Activated naive CD4-positive, alpha-beta T cell treated with anti-CD3 and anti-CD28 coated beads, Interleukin-2, amount 50 U/mL, for 72 hours (primary cell): ENCODE data around the gene ATP6AP1. TPM values are rescaled to one million over a fixed set of nuclear protein-coding genes. Genes with fewer than 3 reads are reported as not detected.
"Not testable (repeated sequence)": the region's sequence is repeated elsewhere in the genome, so short reads cannot be mapped to it uniquely, and the experiment has no call there.

ENCODE experiments used
- ATAC-seq, 2 donors: fragments of 150-1000 bp; cut with Tn5 transposase; 2 replicates each; pipeline ENCODE4 v1.10.0; 2021; ENCODE audit warnings: mild to moderate bottlenecking in 2 of 2, moderate library complexity in 2 of 2
- DNase-seq, 2 donors: peaks; one replicate each; pipeline ENCODE4 v3.0.0; 2021 to 2022; ENCODE audit warnings: low spot score in 2 of 2
- H3K27ac Mint-ChIP-seq, 2 donors: one replicate each; pipeline ENCODE4 v1.8.0; 2022; ENCODE audit warnings: mild to moderate bottlenecking in 2 of 2, mixed read lengths in 2 of 2
- H3K36me3 Mint-ChIP-seq, 2 donors: one replicate each; pipeline ENCODE4 v1.8.0; 2022; ENCODE audit warnings: mixed read lengths in 2 of 2
- H3K9me3 Mint-ChIP-seq, 2 donors: one replicate each; pipeline ENCODE4 v1.8.0; 2022; ENCODE audit warnings: mixed read lengths in 2 of 2
- total RNA-seq, 2 donors: library from RNA; stranded (reverse); gene quantifications; one replicate each; pipeline ENCODE4 v1.2.3, GENCODE V29; 2022

The ATP6AP1 gene
- total RNA-seq, result 10 to 100 TPM; 26.9 to 44.5 TPM

GRCh38 chrX:154428176-154429171 is at the start of gene ATP6AP1:
Gene ATP6AP1 (plus strand): TSS chrX:154428677. CDS start chrX:154428693, 16 bp downstream.
- peak within 1 kb of the TSS; percentile 24 to 77 for H3K27ac Mint-ChIP-seq
- DNase-seq, result peak; percentile 85 to 93
- no peaks in the 10 kb centered on the region for H3K36me3 Mint-ChIP-seq
- H3K9me3 Mint-ChIP-seq, result no peaks in the 10 kb centered on the region
- peak; percentile 99 for ATAC-seq

DNA sequence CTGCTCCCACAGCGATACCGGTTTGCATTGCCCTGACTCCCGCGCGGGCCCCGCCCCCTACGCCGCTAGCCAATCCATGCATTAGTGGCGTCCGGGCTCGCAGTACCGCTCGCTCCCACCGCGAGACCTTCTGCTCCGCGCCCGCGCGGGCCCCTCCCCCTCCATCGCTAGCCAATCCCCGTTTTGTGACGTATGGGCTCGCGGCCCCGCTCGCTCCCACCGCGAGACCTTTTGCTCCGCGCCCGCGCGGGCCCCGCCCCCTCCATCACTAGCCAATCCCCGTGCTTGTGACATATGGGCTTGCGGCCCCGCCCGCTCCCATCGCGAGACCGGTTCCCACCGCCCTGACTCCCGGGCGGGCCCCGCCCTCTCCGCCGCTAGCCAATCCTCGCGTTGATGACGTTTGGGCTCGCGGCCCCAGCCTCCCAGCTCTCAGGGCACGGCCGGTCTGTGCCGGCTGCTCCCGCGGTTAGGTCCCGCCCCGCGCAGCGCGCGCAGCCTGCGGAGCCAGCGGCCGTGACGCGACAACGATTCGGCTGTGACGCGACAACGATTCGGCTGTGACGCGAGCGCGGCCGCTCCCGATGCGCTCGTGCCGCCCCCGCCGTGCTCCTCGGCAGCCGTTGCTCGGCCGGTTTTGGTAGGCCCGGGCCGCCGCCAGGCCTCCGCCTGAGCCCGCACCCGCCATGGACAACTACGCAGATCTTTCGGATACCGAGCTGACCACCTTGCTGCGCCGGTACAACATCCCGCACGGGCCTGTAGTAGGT is 49.5 kb upstream of the ATP6AP1 start, which contains the start of gene EMD:
EMD (plus strand) TSS at position 497 of the 770 bp plus-strand sequence; CDS start at position 687, 190 bp downstream.
- Mint-ChIP-seq H3K27ac (peak within 1 kb of the TSS; percentile 91 to 97), H3K36me3 (peaks cover 8 to 13% of the 10 kb centered on the region in 2 donors), H3K9me3 (no peaks in the 10 kb centered on the region)
- ATAC-seq (peak; percentile 86), DNase-seq (peak; percentile 90 to 98)

DNA sequence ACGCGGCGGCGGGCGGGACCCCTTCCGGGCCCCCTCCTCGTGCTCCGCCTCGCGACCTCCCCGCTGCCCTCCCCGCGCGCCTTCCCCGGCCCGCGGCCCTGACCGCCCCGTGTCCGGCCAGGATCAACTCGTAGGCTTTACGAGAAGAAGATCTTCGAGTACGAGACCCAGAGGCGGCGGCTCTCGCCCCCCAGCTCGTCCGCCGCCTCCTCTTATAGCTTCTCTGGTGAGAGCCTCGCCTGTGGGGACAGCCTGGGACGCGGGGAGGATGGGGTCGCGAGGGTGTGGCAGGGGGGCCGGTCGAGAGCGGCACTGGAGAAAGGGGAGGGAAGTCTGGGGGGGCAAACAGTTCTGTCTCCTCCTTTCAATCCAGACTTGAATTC is 48.9 kb upstream of the ATP6AP1 start:
- Mint-ChIP-seq H3K36me3 (peaks cover 8 to 13% of the 10 kb centered on the region in 2 donors), H3K9me3 (no peaks in the 10 kb centered on the region), H3K27ac (peak overlapping the region; percentile 91 to 97)
- no peak for DNase-seq
- no peak for ATAC-seq

DNA sequence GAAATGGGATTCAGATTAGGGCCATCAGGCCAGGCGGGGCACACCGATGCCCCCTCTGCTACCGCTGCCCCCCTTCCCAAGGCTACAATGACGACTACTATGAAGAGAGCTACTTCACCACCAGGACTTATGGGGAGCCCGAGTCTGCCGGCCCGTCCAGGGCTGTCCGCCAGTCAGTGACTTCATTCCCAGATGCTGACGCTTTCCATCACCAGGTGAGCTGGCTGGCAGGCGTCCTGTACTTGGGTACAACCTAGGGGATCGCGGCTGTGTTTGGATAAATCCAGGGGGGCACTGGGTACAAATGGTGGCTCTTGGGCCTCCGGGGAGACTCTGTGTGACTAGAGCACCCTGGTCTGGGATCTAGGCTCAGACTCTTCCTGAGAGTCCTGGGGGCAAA is 48.3 kb upstream of the ATP6AP1 start:
- H3K9me3 Mint-ChIP-seq, result no peaks in the 10 kb centered on the region
- DNase-seq, result no peak
- no peak for ATAC-seq
- H3K36me3 Mint-ChIP-seq, result peaks cover 8 to 13% of the 10 kb centered on the region in 2 donors
- peak overlapping the region; percentile 91 to 97 for H3K27ac Mint-ChIP-seq

DNA sequence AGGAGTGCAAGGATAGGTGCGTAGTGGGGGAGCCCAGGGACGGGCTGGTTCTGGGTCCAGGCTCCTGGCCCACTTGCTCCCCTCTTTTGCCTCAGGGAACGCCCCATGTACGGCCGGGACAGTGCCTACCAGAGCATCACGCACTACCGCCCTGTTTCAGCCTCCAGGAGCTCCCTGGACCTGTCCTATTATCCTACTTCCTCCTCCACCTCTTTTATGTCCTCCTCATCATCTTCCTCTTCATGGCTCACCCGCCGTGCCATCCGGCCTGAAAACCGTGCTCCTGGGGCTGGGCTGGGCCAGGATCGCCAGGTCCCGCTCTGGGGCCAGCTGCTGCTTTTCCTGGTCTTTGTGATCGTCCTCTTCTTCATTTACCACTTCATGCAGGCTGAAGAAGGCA is 47.7 kb upstream of the ATP6AP1 start:
- Mint-ChIP-seq H3K27ac (peak overlapping the region; percentile 82 to 91), H3K36me3 (peaks cover 8 to 13% of the 10 kb centered on the region in 2 donors), H3K9me3 (no peaks in the 10 kb centered on the region)
- DNase-seq, result no peak
- no peak for ATAC-seq

GRCh38 chrX:154381271-154381670 is 47.2 kb upstream of the ATP6AP1 start:
- Mint-ChIP-seq H3K9me3 (no peaks in the 10 kb centered on the region), H3K27ac (peak overlapping the region in 1 of 2 donors; percentile 91), H3K36me3 (peaks cover 8 to 13% of the 10 kb centered on the region in 2 donors)
- no peak for ATAC-seq
- no peak for DNase-seq

GRCh38 chrX:154382483-154383069 is 45.9 kb upstream of the ATP6AP1 start:
- no peak for ATAC-seq
- H3K27ac Mint-ChIP-seq, result no peak overlapping the region

DNA sequence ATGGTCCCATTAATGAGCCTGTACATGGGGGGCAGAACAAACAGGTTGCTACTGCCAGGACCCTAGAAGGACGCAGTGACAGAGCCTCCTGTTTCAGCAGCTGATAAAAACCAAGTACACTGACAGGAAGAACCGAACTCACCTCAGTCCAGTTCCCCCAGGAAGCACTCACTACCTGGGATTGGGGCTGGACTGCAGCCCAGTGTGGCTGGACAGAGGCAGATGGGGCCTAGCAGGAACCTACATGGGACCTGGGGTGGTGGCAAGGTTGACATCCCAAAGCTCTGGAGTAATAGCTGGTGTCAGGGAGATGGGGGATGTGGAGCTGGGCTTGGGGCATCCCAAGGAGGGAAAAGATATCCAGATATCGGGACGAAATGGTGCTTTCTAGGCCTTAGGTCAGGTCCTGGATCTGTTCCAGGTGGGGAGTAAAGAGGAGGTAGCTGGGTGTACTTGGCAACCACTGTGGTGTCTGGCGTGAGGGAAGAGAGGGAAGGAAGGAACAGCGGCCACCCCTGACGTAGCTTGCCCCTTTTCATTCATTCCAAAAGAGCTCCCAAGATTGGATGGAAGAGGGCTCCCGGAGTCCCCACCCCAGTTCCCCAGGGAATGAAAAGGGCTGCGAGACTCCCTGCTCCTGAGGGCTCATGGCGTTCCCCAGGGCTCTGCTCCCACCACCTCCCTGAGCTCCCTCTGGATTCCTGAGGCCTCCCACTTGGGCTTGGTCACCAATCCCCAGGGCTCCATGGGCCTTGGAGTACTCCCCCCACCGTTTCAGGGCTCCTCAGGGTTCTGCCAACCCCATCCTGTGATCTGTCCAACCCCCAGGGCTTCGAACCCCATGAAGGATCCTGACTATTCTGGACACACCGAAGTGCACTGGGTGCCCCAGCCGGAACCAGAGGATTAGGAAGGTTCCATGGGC is 44.9 kb upstream of the ATP6AP1 start:
- no peak for DNase-seq
- H3K27ac Mint-ChIP-seq, result peak overlapping the region in 1 of 2 donors; percentile 39
- H3K36me3 Mint-ChIP-seq, result peaks cover 8 to 13% of the 10 kb centered on the region in 2 donors
- no peaks in the 10 kb centered on the region for H3K9me3 Mint-ChIP-seq
- no peak for ATAC-seq

More at GRCh38 chrX:154382483-154383069, 45.9 kb upstream of the ATP6AP1 start:
- Mint-ChIP-seq H3K36me3 (peaks cover 8 to 13% of the 10 kb centered on the region in 2 donors), H3K9me3 (no peaks in the 10 kb centered on the region)
- DNase-seq, result no peak

DNA sequence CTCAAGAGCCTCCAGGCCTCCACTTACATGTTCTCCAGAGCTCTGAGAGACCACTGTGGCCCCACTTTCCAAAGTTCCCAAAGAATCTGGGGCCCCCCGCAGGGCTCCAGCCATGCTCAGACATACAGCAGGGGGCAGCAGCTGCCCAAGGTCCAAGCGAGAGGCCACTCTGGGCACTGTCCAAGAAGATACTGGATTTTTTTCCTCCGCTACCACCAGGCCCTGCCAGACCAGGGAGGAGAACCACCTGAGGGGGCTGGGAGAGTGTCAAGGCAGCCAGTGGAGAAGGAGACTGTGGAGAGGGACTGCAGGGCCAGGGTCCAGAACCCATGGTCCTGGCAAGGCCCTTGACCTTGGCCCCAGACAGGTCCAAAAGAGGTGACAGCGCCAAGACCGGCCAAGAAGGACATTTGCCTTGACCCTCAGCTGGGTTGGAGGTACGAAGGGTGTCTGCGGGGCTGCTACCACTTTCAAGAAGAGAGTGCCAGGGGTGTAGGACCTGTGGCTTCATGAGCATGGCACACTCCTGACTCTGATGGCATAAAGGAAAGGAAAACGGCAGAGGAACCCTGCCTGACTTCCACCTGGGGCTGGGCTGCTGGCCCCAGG is 44.1 kb upstream of the ATP6AP1 start:
- Mint-ChIP-seq H3K27ac (peak overlapping the region in 1 of 2 donors; percentile 39), H3K9me3 (no peaks in the 10 kb centered on the region), H3K36me3 (peaks cover 8 to 13% of the 10 kb centered on the region in 2 donors)
- DNase-seq (no peak), ATAC-seq (no peak)

- ATAC-seq, result peak; percentile 47
- not testable (repeated sequence) for H3K36me3 Mint-ChIP-seq, H3K27ac Mint-ChIP-seq, H3K9me3 Mint-ChIP-seq, DNase-seq
Observed at GRCh38 chrX:154388094-154388493, 40.4 kb upstream of the ATP6AP1 start.

GRCh38 chrX:154388649-154389048 is 39.8 kb upstream of the ATP6AP1 start:
- not testable (repeated sequence) for H3K9me3 Mint-ChIP-seq, DNase-seq, H3K36me3 Mint-ChIP-seq, H3K27ac Mint-ChIP-seq
- ATAC-seq, result peak; percentile 36 to 56

DNA sequence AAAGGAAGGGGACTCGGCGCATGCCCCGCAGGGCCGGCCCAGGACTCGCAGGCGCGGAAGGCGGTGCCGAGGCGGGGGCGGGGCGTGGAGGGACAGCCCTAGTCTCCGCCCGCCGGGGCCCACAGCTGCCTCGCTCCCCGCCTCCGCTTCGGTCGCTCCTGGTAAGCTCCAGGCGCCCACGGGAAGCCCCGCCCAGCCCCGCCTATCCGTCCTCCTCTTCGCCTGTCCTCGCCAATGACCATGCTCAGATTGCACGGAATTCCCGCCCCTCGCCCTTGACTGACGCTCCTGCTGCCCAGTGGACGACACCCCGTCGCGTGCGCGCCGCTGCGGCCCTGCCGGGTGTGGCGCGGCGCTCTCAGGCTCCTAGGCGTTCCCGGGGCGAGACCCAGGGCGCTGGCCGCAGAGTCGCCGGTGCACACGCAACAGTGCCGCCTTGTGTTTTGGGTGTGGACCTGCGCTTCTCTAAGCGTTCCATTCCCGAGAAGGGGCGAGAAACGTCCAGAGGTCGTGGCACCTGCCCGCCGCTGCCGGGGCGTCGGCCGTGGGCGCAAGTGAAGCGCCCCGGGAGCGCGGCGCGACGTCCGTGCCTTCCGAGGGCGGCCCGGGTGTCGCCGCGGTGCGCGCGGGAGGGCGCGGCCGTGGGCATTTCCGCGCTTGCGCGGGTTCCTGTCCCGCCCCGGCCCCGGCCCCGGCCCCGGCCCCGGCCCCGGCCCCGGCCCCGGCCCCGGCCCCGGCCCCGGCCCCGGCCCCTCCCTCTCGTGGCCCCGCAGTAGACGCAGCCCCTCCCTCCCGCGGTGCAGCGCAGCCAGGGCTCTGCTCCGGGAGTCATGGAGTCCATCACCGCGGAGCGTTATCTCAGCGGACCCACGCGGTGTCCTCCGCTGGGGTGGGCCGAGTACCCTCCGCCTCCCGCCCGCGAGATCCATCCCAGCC is 38.4 kb upstream of the ATP6AP1 start:
- DNase-seq, H3K36me3 Mint-ChIP-seq, H3K27ac Mint-ChIP-seq, H3K9me3 Mint-ChIP-seq: not testable (repeated sequence)
- peak; percentile 68 to 77 for ATAC-seq

DNA sequence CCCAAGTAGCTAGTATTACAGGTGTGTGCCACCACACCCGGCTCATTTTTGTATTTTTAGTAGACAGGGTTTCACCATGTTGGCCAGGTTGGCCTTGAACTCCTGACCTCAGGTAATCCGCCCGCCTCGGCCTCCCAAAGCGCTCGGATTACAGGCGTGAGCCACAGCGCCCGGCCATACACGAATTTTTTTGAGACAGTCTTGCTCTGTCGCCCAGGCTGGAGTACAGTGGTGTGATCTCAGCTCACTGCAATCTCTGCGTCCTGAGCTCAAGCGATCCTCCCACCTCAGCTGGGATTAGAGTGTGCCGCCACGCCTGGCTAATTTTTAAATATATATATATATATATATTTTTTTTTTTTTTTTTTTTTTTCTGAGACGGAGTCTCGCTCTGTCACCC is 32.1 kb upstream of the ATP6AP1 start:
- not testable (repeated sequence) for H3K27ac Mint-ChIP-seq
- peaks cover 25 to 31% of the 10 kb centered on the region in 2 donors for H3K36me3 Mint-ChIP-seq

More for the DNA sequence above, 32.1 kb upstream of the ATP6AP1 start:
- H3K9me3 Mint-ChIP-seq, DNase-seq, ATAC-seq: not testable (repeated sequence)
